Endometrial microvascular endothelial cells (primary cell): ENCODE measurements around the gene GANC. TPM values are rescaled to one million over a fixed set of nuclear protein-coding genes. Genes with fewer than 3 reads are reported as not detected.

Experiments
- in situ Hi-C: cut with HindIII; loops from 2 replicates; pipeline ENCODE4 v1.10.0; 2017; ENCODE audit warnings: low sequenced_read_pairs, low pct_unique_long_range_greater_than_20kb; ENCODE audit errors: inconsistent ontology term
- total RNA-seq: library from RNA; depleted of rRNA; stranded (reverse); fragments of >200 nt; gene quantifications from one replicate; pipeline ENCODE4 v1.2.3, GENCODE V29; 2015; ENCODE audit errors: inconsistent ontology term

The GANC gene
- total RNA-seq, 1 donor from 2014 or later = 11.1 TPM

- in situ Hi-C loops = no loop called here
Measured at GRCh38 chr15:42402455-42403205, 129.6 kb downstream of the GANC start.

DNA sequence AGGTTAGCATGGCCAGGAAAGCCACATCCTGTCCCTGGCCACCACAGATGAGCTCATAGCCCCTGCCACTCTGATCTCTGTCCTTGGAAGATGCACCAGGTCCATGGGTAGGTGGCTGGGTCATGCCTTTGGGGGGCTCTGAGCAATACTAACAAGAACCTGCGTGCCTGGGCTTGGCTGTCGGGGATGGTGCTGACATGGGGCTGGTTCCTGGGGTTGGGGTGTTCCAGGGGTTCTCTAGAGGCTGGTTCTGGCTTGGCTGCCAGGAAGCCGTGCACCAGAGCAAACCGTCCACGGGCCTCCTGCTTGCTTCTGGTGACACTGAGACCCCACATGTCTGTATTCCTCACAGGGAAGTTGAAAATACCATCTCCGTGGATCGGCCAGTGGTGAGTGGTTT is 130.4 kb downstream of the GANC start:
- in situ Hi-C loops = no loop called here

DNA sequence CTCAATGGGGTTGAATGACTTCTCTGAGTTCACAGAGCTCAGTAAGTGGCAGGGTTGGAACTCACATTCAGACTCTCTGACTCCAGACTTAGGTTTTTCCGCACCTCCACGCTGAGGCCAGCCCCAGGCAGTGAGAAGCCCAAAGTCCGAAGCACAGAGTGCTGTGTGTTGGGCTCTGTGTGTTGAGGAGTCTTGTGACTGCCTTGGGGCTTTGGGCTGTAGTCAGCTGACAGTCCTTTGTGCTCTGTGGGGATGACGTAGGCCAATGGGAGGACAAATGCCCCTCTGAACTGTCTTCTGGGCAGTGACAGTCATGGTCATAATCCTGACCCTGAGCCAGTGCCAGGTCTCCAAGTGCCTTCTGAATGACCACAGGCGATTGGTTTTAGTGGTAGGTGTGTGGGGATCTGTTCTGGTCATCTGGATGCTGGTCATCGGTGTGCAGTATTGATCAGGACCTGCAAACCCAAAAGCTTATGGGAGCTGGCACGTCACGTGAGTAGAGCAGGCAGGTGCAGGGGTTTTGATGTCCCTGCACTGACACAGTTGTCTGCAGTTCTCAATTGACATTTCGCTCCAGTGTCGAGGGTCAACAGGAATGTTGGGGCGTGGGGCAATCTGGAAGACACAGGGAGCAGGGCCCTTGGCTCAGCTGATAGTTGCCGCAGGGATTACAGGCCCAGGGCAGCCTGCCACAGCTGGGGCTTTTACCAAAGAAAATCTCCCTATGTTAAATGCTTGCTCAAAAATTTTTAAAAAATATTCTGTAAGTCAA is 131.6 kb downstream of the GANC start:
- in situ Hi-C loops = no loop called here

GRCh38 chr15:42405863-42406482 is 133.0 kb downstream of the GANC start:
- in situ Hi-C loops = no loop called here

Other genes starting within 250 kb of the GANC start
- gene PLA2G4D, start 178.6 kb upstream of the GANC start, total RNA-seq = not detected
- gene PLA2G4F, start 116.6 kb upstream of the GANC start, total RNA-seq = not detected
- gene VPS39, start 64.9 kb upstream of the GANC start, total RNA-seq = 28.2 TPM
- 35.3 TPM for gene TMEM87A, start 232 bp downstream of the GANC start, total RNA-seq
- 0.09 TPM for gene CAPN3, start 86.3 kb downstream of the GANC start, total RNA-seq
- gene ZNF106, start 217.9 kb downstream of the GANC start, total RNA-seq = 43.7 TPM
- gene SNAP23, start 222.4 kb downstream of the GANC start, total RNA-seq = 147 TPM